LNCaP clone FGC (cell line): Measurements from ENCODE around the gene GNAS-AS1.

ENCODE experiments used
- DNase-seq: peaks from one replicate; pipeline ENCODE4 v3.0.0-alpha.2; 2011; ENCODE audit warnings: low read depth
- H3K4me3 ChIP-seq: 2 replicates; pipeline ENCODE4 v1.5.1; 2011; ENCODE audit warnings: mild to moderate bottlenecking, low read depth, low read length, control low read depth
- TF ChIP-seq, protein P1 (sequence below): IDR thresholded peaks from 2 replicates; pipeline ENCODE4 v1.5.1; 2012; ENCODE audit warnings: mild to moderate bottlenecking; ENCODE audit not compliant: control insufficient read depth, insufficient read depth; ENCODE audit errors: extremely low read depth

Gene GNAS-AS1

GRCh38 chr20:58850693-58851174 is at the start of gene GNAS-AS1:
GNAS-AS1 (minus strand) TSS chr20:58850902.
- H3K4me3 ChIP-seq: no peak within 1 kb of the TSS
- DNase-seq: no peak
- TF ChIP-seq, protein P1, sequence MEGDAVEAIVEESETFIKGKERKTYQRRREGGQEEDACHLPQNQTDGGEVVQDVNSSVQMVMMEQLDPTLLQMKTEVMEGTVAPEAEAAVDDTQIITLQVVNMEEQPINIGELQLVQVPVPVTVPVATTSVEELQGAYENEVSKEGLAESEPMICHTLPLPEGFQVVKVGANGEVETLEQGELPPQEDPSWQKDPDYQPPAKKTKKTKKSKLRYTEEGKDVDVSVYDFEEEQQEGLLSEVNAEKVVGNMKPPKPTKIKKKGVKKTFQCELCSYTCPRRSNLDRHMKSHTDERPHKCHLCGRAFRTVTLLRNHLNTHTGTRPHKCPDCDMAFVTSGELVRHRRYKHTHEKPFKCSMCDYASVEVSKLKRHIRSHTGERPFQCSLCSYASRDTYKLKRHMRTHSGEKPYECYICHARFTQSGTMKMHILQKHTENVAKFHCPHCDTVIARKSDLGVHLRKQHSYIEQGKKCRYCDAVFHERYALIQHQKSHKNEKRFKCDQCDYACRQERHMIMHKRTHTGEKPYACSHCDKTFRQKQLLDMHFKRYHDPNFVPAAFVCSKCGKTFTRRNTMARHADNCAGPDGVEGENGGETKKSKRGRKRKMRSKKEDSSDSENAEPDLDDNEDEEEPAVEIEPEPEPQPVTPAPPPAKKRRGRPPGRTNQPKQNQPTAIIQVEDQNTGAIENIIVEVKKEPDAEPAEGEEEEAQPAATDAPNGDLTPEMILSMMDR: no peak

DNA sequence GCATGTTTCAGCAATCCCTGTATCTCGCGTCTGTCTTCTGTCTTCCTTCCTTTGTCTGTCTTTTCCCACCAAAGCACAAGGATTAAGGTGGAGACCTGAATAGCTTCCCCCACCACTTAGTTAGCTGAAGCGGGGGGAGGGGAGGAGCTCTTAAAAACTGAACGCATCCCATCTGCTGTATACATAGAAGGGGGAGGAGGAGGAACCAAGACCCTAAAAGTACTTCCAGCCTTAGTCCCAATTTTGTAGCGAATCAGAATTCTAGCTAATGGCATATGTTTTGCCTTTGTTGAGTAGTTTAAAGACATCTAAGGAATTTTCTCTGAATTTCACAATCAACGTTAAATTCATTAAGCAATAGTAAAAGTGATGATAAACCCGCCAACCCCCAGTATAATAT is 49.7 kb upstream of the GNAS-AS1 start:
- DNase-seq: no peak
- no peak overlapping the region for H3K4me3 ChIP-seq
- TF ChIP-seq, protein P1: no peak

GRCh38 chr20:58899512-58899911 is 48.8 kb upstream of the GNAS-AS1 start:
- H3K4me3 ChIP-seq: no peak overlapping the region
- TF ChIP-seq, protein P1: no peak
- no peak for DNase-seq

- no peak for DNase-seq
- no peak overlapping the region for H3K4me3 ChIP-seq
- TF ChIP-seq, protein P1: no peak
Observed at GRCh38 chr20:58898629-58899408, 48.1 kb upstream of the GNAS-AS1 start.

DNA sequence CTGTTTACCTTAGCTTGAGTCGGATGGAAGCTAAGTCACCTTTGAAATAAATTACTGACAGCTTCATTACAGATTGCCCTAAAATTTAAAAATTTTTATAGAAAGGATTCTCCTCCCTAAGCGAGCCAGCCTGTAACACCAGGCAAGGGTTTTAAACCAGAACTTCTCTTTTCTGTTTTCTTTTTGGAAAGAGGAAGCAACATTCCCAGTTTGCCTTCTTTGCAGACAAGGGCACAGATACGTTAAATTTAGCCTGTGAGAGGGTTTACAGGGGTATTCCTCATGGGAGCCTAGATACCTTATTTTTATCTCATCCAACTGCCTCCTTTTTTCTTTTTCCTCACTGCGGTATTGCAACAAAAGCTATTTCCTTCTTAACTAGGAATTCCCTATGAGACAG is 46.8 kb upstream of the GNAS-AS1 start:
- no peak overlapping the region for H3K4me3 ChIP-seq
- TF ChIP-seq, protein P1: no peak
- DNase-seq: no peak

- no peak overlapping the region for H3K4me3 ChIP-seq
Observed at GRCh38 chr20:58896820-58897219, 46.1 kb upstream of the GNAS-AS1 start.

More at GRCh38 chr20:58896820-58897219, 46.1 kb upstream of the GNAS-AS1 start:
- TF ChIP-seq, protein P1: no peak
- DNase-seq: no peak
